ENCODE data around the gene MRAS.
A peak's percentile ranks its signal among the peaks of the same experiment; 100 is the strongest.

The MRAS gene

DNA sequence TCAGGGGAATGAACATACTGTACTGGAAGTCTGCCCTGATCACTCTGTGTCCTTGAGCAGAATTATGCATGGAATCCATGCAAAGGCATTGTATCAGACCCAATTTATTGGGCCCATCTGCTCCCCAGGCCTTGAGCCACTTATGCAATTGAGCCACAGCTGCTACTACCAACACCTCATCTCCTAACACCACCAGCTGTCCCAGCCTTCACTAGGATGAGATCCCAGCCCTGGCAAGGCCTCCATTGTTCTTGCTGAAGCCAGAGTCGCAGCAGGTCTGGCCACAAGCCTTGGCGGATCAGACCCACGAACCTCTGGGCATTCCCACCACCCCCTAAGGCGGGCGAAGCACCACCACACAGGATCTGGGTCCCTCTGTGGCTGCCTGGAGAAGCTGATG, 9.6 kb upstream of the MRAS start:
- WGBS (ENCODE audit: insufficient coverage, insufficient read length): no CpG with 5 or more reads among the region's 5 CpGs
- H3K27ac ChIP-seq (ENCODE audit: low read length): no peak overlapping the region
- no peaks in the 10 kb centered on the region for H3K36me3 ChIP-seq (ENCODE audit: control insufficient read depth, insufficient read depth, low read length)
- no peaks in the 10 kb centered on the region for H3K27me3 ChIP-seq (ENCODE audit: control insufficient read depth, insufficient read depth, low read length)
- no peak for DNase-seq (ENCODE audit: low read depth, low spot score)
- peaks cover 3% of the 10 kb centered on the region; the same call in 1 of the 2 replicates for H3K4me1 ChIP-seq (ENCODE audit: control insufficient read depth, insufficient read depth, low read length)
- H3K9me3 ChIP-seq (ENCODE audit: control insufficient read depth, insufficient read depth, low read length): no peaks in the 10 kb centered on the region
- H3K4me3 ChIP-seq (ENCODE audit: low read length): no peak overlapping the region

DNA sequence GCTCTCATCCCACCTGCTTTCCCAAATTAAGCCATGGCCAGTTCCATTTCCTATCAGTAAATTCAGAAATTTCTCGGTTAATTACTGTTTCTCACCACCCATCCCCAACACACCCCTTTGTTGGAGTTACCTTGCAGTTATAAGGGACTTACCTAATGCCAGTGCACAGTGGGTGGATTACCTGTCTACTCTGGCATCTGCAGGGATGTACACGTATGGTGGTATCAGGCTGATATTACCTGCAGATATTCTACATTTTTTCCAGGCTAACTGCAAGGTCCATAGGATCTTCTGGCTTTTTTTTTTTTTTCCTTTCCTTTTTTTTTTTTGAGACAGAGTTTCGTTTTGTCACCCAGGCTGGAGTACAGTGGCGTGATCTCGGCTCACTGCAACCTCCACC, 7.9 kb upstream of the MRAS start:
- Histone ChIP-seq H3K27me3 (ENCODE audit: control insufficient read depth, insufficient read depth, low read length) (no peaks in the 10 kb centered on the region), H3K9me3 (ENCODE audit: control insufficient read depth, insufficient read depth, low read length) (no peaks in the 10 kb centered on the region), H3K27ac (ENCODE audit: low read length) (no peak overlapping the region), H3K36me3 (ENCODE audit: control insufficient read depth, insufficient read depth, low read length) (no peaks in the 10 kb centered on the region), H3K4me1 (ENCODE audit: control insufficient read depth, insufficient read depth, low read length) (peaks cover 3% of the 10 kb centered on the region; the same call in 1 of the 2 replicates), H3K4me3 (ENCODE audit: low read length) (no peak overlapping the region)
- WGBS (ENCODE audit: insufficient coverage, insufficient read length): no CpG with 5 or more reads among the region's 5 CpGs
- DNase-seq (ENCODE audit: low read depth, low spot score): no peak

DNA sequence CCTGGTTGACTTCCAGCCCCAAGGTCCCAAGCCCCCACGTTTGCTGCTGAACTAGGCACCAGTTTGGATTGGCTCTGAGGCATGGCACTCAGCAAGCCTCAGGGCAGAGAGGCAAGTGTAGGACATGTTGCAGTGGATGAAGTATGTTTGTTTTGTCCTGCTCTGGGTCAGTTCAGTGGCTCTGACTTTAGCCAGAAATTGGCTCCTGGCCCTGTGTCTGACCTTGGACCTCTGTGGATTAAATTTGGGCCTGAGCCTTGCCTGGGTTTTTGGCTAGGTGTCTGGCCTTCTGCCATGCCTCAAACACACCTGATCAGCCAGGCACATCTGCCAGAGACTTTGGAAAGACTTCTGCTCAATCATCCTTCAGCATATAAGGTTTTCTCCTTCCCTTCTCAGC, 3.6 kb upstream of the MRAS start:
- Histone ChIP-seq H3K4me1 (ENCODE audit: control insufficient read depth, insufficient read depth, low read length) (no peaks in the 10 kb centered on the region), H3K9me3 (ENCODE audit: control insufficient read depth, insufficient read depth, low read length) (no peaks in the 10 kb centered on the region), H3K27ac (ENCODE audit: low read length) (no peak overlapping the region), H3K4me3 (ENCODE audit: low read length) (no peak overlapping the region; the same call in 1 of the 2 replicates), H3K27me3 (ENCODE audit: control insufficient read depth, insufficient read depth, low read length) (no peaks in the 10 kb centered on the region), H3K36me3 (ENCODE audit: control insufficient read depth, insufficient read depth, low read length) (no peaks in the 10 kb centered on the region)
- WGBS (ENCODE audit: insufficient coverage, insufficient read length): no CpG with 5 or more reads among the region's 1 CpG
- no peak for DNase-seq (ENCODE audit: low read depth, low spot score)

DNA sequence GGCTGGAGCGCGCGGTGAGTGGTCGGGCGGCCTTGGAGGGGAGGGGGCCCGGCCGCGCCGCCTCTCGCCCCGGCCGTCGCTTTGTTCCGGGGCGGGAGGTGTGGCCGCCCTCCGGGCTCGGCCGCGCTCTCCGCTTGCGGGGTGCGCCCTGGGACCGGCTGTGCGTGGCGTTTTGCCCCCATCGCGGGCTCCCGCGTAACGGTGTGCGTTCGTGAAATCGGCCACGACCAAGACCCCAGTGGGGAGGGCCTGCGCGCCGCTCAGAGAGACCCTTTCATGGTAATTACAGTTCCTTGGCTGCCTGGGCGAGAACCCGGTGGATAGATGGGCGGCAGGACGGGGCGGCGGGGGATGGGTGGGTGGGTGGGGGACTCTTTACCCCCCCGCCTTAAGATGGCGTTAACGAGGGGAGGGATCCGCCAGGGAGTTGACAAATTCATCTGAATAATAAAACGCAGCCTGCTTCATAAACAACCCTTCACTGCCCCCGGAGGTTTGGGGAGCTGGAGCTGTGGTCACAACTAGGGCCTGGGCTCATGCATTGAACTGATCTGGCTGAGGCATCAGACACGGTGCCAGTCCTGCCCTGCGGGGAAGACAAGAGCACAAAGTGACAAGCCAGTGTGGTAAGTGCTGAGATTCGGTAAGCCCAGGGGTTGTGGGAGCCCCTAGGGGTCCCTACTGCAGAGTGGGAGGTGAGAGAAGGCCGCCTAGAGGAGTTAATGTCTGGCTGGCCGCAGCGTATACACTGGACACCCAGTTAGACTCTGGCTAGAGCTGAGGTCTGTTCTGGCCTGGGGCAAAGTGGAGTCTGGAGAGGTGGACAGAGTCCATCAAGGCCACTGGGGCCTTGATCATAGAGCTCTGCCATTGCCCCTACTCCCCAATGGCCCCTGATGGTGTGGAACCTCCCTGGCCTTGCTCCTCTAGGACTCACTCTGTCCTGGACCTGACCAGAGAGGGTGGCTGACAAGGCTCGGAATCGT, 668 bp downstream of the MRAS start:
- WGBS (ENCODE audit: insufficient coverage, insufficient read length): no CpG with 5 or more reads among the region's 58 CpGs
- no peaks in the 10 kb centered on the region for H3K27me3 ChIP-seq (ENCODE audit: control insufficient read depth, insufficient read depth, low read length)
- H3K9me3 ChIP-seq (ENCODE audit: control insufficient read depth, insufficient read depth, low read length): no peaks in the 10 kb centered on the region
- H3K27ac ChIP-seq (ENCODE audit: low read length): no peak overlapping the region
- peak overlapping the region; percentile 90; the same call in 1 of the 2 replicates for H3K4me3 ChIP-seq (ENCODE audit: low read length)
- H3K4me1 ChIP-seq (ENCODE audit: control insufficient read depth, insufficient read depth, low read length): peaks cover 3% of the 10 kb centered on the region; the same call in 1 of the 2 replicates
- H3K36me3 ChIP-seq (ENCODE audit: control insufficient read depth, insufficient read depth, low read length): no peaks in the 10 kb centered on the region
- DNase-seq (ENCODE audit: low read depth, low spot score): no peak

DNA sequence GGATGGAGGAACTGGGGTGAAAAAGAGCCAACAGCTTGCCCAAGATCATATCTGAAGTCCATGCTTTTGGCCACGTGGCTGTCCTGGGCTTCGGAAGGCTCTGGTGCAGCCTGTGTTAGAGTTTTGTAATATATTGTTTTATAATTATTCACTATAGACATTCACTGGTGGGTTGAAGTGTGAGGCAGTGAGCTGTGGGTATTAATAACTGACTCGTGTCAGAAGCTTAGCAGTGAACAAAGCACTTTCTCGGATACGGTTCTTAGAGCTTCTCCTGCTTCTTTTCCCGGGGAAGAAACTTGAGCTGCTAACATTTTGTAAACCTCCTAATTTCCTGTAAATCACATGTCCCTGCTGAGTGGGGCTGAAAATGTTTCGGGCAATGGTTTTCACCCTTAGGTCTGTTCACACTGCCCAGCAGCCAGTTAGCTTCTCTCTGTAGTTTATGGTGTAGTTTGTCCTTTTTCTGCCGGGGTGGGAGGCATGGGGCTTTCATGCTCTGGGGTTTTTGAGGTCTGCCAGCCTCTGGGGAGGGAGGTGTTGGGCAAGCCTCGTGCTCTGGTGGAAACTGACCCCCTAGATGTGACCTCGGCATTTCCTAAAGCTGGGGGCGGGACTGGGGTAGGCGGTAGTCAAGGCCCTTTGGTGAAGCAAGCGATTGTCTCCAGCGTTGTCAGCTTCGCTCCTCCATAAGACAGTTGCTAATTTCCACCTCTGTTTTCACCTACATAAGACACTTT, 1.7 kb downstream of the MRAS start:
- Histone ChIP-seq H3K27ac (ENCODE audit: low read length) (no peak overlapping the region), H3K4me3 (ENCODE audit: low read length) (no peak overlapping the region), H3K9me3 (ENCODE audit: control insufficient read depth, insufficient read depth, low read length) (no peaks in the 10 kb centered on the region), H3K4me1 (ENCODE audit: control insufficient read depth, insufficient read depth, low read length) (peaks cover 3% of the 10 kb centered on the region; the same call in 1 of the 2 replicates), H3K27me3 (ENCODE audit: control insufficient read depth, insufficient read depth, low read length) (no peaks in the 10 kb centered on the region), H3K36me3 (ENCODE audit: control insufficient read depth, insufficient read depth, low read length) (no peaks in the 10 kb centered on the region)
- no CpG with 5 or more reads among the region's 15 CpGs for WGBS (ENCODE audit: insufficient coverage, insufficient read length)
- DNase-seq (ENCODE audit: low read depth, low spot score): no peak

DNA sequence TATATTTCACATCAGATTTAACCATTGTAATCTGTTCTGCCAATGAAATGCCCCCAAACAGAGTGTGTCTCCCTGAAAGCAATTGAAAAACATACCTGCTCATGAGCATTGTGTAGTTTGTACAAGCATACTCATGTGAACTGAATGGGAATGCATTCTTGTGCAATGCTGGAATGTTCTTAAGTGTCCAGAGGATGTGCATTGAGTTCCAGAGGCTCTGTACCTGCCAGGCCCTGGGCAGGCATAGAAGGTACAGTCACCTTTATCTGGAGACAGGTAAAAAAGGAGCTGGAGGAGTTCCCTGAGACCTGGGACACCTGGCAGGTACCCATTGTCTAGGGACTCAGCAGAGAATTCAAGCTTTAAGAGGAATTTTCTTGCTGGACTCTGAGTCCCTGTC, 2.8 kb downstream of the MRAS start:
- H3K27ac ChIP-seq (ENCODE audit: low read length): no peak overlapping the region

DNA sequence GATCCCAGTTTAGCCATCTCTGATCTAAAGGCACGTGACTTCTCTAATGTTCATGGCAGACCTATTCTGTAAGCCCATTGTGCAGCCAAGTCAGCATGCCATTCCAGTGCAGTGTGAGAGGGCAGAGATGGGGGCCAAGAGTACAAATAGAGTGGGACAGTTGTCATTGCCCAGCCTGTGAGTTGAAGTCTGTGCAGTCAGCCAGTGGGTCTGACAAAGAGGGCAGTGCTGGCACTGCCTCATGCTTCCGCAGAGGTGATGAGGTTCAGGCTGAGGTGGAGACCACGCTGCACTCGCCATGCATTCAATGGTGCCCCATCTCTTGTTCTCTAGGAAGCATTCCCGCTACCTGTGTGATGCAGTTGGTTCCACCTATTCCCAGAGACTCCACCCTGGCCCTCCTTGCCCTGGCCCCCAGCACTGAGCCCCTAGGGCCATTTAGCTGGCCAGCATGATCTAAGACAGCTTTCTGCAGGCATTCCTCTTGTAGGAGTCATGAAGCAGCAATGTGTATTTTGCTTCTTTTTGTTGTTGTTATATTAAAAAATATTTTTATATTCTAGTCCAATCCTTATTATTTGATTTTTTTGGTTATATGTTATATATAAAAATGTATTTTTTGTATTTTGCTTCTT, 3.7 kb downstream of the MRAS start:
- Histone ChIP-seq H3K4me1 (ENCODE audit: control insufficient read depth, insufficient read depth, low read length) (peaks cover 3% of the 10 kb centered on the region; the same call in 1 of the 2 replicates), H3K27ac (ENCODE audit: low read length) (no peak overlapping the region), H3K27me3 (ENCODE audit: control insufficient read depth, insufficient read depth, low read length) (no peaks in the 10 kb centered on the region), H3K4me3 (ENCODE audit: low read length) (no peak overlapping the region), H3K36me3 (ENCODE audit: control insufficient read depth, insufficient read depth, low read length) (no peaks in the 10 kb centered on the region), H3K9me3 (ENCODE audit: control insufficient read depth, insufficient read depth, low read length) (no peaks in the 10 kb centered on the region)
- no CpG with 5 or more reads among the region's 5 CpGs for WGBS (ENCODE audit: insufficient coverage, insufficient read length)
- no peak for DNase-seq (ENCODE audit: low read depth, low spot score)

More for the DNA sequence above, 2.8 kb downstream of the MRAS start:
- H3K4me1 ChIP-seq (ENCODE audit: control insufficient read depth, insufficient read depth, low read length): peaks cover 3% of the 10 kb centered on the region; the same call in 1 of the 2 replicates
- DNase-seq (ENCODE audit: low read depth, low spot score): no peak
- H3K9me3 ChIP-seq (ENCODE audit: control insufficient read depth, insufficient read depth, low read length): no peaks in the 10 kb centered on the region
- H3K36me3 ChIP-seq (ENCODE audit: control insufficient read depth, insufficient read depth, low read length): no peaks in the 10 kb centered on the region
- H3K4me3 ChIP-seq (ENCODE audit: low read length): no peak overlapping the region
- no peaks in the 10 kb centered on the region for H3K27me3 ChIP-seq (ENCODE audit: control insufficient read depth, insufficient read depth, low read length)

DNA sequence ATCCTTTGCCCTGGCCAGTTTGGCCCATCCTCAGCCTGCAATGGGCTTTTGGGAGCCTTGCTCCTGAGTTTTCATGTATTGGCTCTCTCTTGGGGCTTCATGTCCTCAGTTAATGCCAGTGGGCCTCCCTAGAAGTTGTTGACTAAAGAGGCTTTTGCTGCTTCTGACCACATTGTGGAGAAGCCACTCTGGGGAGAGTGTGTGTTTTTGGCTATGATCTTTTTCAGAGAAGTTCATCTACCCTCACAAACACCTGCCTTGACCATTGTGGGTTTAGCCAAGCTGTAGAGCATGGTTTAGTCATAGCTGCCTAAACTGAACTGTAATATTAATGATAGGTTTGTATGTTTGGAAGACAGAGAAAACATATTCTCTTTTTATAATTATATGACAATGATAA, 6.0 kb downstream of the MRAS start:
- Histone ChIP-seq H3K4me1 (ENCODE audit: control insufficient read depth, insufficient read depth, low read length) (peaks cover 3% of the 10 kb centered on the region; the same call in 1 of the 2 replicates), H3K4me3 (ENCODE audit: low read length) (no peak overlapping the region), H3K27ac (ENCODE audit: low read length) (no peak overlapping the region), H3K36me3 (ENCODE audit: control insufficient read depth, insufficient read depth, low read length) (no peaks in the 10 kb centered on the region), H3K27me3 (ENCODE audit: control insufficient read depth, insufficient read depth, low read length) (no peaks in the 10 kb centered on the region), H3K9me3 (ENCODE audit: control insufficient read depth, insufficient read depth, low read length) (no peaks in the 10 kb centered on the region)
- DNase-seq (ENCODE audit: low read depth, low spot score): no peak

DNA sequence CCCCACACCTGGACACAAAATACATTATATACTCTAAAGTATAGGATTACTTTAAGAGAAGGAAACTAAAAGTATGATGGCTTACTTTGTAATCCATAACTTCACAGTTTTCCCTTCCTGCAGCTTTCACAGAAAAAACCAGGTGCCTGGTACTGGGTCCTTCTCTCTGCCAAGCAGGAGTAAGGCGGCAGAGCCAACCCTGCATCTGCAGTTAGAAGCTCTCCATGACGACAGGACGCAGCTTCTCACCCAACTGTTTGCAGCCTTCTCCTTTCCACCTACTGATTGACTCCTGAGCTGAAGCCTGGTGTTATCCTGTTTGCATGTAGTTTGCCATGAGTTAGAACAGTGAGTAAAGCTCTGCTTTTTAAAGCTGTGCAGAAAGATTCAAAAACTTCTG, 6.7 kb downstream of the MRAS start:
- no peaks in the 10 kb centered on the region for H3K36me3 ChIP-seq (ENCODE audit: control insufficient read depth, insufficient read depth, low read length)

DNA sequence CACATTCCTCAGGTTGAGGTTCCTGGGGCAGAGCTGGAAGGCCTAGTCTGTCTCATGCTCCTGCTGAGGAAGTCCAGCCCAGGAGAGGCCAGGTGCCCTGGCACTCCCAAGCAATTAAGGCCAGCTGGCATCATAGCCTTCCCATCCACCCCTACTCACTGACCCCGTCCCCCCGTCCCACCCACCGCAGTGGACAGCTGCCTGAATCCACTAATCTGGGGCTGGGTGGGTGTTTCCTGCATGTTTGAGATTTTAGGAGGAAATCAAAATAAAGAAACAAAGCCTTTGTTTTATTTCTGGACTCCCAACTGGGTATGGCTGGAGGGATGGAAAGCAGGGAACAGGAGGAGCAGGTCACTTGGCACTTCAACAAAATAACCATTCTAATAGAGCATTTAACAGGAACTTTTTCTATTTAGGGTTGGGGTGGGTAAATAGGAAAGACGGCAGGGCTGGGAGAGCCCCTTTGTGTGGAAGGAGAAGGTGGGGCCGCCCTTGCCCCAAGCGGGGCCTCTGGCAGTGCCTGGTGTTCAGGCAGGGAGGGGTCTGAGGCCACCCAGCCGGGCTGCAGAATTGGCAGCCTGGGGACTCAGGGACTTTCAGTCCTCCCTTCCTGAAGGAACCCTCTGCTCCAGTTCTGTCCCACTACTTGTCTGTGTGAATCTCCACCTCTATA, 8.5 kb downstream of the MRAS start:
- no CpG with 5 or more reads among the region's 7 CpGs for WGBS (ENCODE audit: insufficient coverage, insufficient read length)
- DNase-seq (ENCODE audit: low read depth, low spot score): no peak
- no peaks in the 10 kb centered on the region for H3K36me3 ChIP-seq (ENCODE audit: control insufficient read depth, insufficient read depth, low read length)
- H3K9me3 ChIP-seq (ENCODE audit: control insufficient read depth, insufficient read depth, low read length): no peaks in the 10 kb centered on the region
- H3K27ac ChIP-seq (ENCODE audit: low read length): no peak overlapping the region
- peaks cover 3% of the 10 kb centered on the region; the same call in 1 of the 2 replicates for H3K4me1 ChIP-seq (ENCODE audit: control insufficient read depth, insufficient read depth, low read length)
- H3K27me3 ChIP-seq (ENCODE audit: control insufficient read depth, insufficient read depth, low read length): no peaks in the 10 kb centered on the region
- no peak overlapping the region for H3K4me3 ChIP-seq (ENCODE audit: low read length)

More for the DNA sequence above, 6.7 kb downstream of the MRAS start:
- no peak for DNase-seq (ENCODE audit: low read depth, low spot score)
- Histone ChIP-seq H3K27me3 (ENCODE audit: control insufficient read depth, insufficient read depth, low read length) (no peaks in the 10 kb centered on the region), H3K27ac (ENCODE audit: low read length) (no peak overlapping the region), H3K4me3 (ENCODE audit: low read length) (no peak overlapping the region), H3K4me1 (ENCODE audit: control insufficient read depth, insufficient read depth, low read length) (peaks cover 3% of the 10 kb centered on the region; the same call in 1 of the 2 replicates), H3K9me3 (ENCODE audit: control insufficient read depth, insufficient read depth, low read length) (no peaks in the 10 kb centered on the region)
- no CpG with 5 or more reads among the region's 3 CpGs for WGBS (ENCODE audit: insufficient coverage, insufficient read length)
